Gastroesophageal sphincter (tissue), 3 donors: ENCODE data around the gene EGLN2.

Experiments
- EP300 ChIP-seq: sonication (generic); formaldehyde crosslinking; IDR thresholded peaks from one replicate; pipeline ENCODE4 v1.6.1; 2017; ENCODE audit warnings: antibody characterized with exemption, mild to moderate bottlenecking
- POLR2A ChIP-seq, 2 donors: fragments of 450-650 bp; IDR thresholded peaks; one replicate each; pipeline ENCODE4 v1.6.1; 2017; ENCODE audit warnings: antibody characterized with exemption in 2 of 2, mild to moderate bottlenecking in 2 of 2, moderate library complexity in 1 of 2
- POLR2AphosphoS5 ChIP-seq: sonication (generic); formaldehyde crosslinking; IDR thresholded peaks from one replicate; pipeline ENCODE4 v1.6.1; 2017; ENCODE audit warnings: antibody characterized with exemption
- TF ChIP-seq, protein P1 (sequence below), 4 experiments: fragments of 200-600 bp in 2 of 4; fragments of 450-650 bp in 2 of 4; sonication (generic) in 1 of 4; IDR thresholded peaks; one replicate each; pipeline ENCODE4 v1.5.1; 2017 to 2019; ENCODE audit warnings: antibody characterized with exemption in 4 of 4, mild to moderate bottlenecking in 2 of 4, moderate library complexity in 2 of 4

GRCh38 chr19:40806423-40807146, 7.6 kb downstream of the EGLN2 start:
- TF ChIP-seq POLR2A (IDR thresholded peaks at IDR 0.05) (no peak), EP300 (no peak), POLR2AphosphoS5 (peak; percentile 74)
- TF ChIP-seq, protein P1, sequence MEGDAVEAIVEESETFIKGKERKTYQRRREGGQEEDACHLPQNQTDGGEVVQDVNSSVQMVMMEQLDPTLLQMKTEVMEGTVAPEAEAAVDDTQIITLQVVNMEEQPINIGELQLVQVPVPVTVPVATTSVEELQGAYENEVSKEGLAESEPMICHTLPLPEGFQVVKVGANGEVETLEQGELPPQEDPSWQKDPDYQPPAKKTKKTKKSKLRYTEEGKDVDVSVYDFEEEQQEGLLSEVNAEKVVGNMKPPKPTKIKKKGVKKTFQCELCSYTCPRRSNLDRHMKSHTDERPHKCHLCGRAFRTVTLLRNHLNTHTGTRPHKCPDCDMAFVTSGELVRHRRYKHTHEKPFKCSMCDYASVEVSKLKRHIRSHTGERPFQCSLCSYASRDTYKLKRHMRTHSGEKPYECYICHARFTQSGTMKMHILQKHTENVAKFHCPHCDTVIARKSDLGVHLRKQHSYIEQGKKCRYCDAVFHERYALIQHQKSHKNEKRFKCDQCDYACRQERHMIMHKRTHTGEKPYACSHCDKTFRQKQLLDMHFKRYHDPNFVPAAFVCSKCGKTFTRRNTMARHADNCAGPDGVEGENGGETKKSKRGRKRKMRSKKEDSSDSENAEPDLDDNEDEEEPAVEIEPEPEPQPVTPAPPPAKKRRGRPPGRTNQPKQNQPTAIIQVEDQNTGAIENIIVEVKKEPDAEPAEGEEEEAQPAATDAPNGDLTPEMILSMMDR (IDR thresholded peaks at IDR 0.05): peak in 3 of 4 experiments; percentile 78 to 90 (median 89)
